HG02981 (cell line): Measurements from ENCODE around the gene RTTN.
"Not testable (repeated sequence)": the region's sequence is repeated elsewhere in the genome, so short reads cannot be mapped to it uniquely, and the experiment has no call there.

Experiments used
- ATAC-seq: cut with Tn5 transposase; IDR thresholded peaks from one replicate; pipeline ENCODE4 v1.9.1; 2021; ENCODE audit warnings: mild to moderate bottlenecking, moderate library complexity; ENCODE audit not compliant: unreplicated experiment

Gene RTTN

GRCh38 chr18:70205421-70206397 is at the start of gene RTTN:
Gene RTTN (minus strand): TSS chr18:70205687. CDS start chr18:70205658, 29 bp downstream.
- peak; percentile 96 for ATAC-seq

- ATAC-seq, result no peak
Measured at GRCh38 chr18:70250781-70251180, 45.3 kb upstream of the RTTN start.

DNA sequence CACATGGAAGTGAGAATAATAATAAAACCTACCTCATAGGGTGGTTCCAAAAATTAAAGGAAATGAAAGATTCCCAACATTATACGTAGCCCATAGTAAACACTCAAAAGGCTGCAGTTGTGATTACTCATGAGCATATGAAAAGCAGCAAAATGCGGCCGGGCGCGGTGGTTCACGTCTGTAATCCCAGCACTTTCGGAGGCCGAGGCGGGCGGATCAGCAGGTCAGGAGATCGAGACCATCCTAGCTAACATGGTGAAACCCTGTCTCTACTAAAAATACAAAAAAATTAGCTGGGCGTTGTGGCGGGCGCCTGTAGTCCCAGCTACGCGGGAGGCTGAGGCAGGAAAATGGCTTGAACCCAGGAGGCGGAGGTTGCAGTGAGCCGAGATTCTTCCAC is 44.4 kb upstream of the RTTN start:
- not testable (repeated sequence) for ATAC-seq

DNA sequence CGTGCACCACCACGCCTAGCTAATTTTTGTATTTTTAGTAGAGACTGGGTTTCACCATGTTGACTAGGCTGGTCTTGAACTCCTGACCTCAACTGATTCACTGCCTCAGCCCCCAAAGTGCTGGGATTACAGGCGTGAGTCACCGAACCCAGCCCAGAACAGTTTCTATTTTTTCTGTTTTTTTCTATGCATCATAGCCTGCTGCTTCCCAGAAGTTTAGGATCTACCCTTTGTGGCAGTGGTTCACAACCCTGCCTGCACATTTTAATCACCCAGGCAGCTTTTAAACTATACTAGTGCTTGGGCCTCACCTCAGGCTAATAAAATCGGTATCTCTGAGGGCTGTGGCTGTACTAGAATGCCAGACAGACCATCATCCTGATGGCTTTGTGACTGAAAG is 43.6 kb upstream of the RTTN start:
- no peak for ATAC-seq

DNA sequence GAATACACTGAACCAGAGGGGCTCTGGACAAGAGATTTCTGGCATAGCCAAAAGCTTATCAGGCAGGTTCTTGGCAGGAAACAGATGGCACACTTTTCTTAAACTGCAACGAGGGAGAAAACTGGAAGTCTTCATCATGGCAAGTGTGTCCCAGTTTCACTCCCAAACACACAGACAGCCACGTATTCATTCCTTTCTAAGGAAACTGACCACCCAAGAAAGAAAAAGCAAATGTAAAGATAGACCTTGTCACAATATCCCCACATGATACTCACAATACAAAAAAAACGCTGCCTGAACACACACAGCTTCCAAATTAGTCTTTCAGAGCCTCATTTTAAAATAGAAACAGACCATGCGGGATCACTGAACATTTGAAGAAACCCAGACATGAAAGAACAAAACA is 40.6 kb upstream of the RTTN start:
- ATAC-seq, result no peak

DNA sequence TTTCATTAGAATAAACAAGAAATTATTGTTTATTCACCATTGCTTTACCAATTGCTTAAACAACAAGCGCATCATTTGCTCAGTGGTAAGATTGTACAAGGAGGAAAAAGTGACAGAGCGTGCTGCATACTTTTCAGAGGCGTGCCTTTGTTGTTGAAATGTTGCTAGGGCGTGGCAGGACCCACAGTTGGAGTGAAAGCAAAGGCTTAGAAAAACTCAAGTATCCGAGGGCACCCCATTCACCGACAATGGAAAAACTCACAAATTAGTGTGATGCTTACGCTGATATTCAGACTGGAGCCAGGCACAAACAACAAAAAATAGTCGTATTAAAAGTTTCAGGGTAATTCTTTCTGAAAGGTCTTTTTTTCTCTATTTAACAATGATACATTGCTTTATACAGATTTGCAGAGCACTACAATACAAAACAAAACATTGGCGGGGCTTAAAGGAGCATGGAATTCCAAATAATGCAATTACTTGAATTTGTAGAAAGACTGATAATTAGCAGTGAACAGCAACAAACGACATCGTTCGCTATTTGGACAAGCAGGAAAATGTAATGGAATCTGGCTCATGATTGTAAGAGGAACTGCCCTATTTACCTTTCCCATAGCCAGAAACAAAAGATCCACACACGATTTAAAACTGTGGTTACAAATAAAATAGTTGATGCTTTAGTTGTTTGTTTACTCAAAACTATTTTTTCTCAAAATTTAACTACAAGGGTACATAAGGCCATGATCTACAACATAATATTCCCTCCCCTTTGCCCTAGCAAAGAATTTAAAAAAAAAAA is 37.8 kb upstream of the RTTN start:
- no peak for ATAC-seq

GRCh38 chr18:70236921-70237320 is 31.4 kb upstream of the RTTN start:
- not testable (repeated sequence) for ATAC-seq

- ATAC-seq, result no peak
Measured at GRCh38 chr18:70235478-70235877, 30.0 kb upstream of the RTTN start.

DNA sequence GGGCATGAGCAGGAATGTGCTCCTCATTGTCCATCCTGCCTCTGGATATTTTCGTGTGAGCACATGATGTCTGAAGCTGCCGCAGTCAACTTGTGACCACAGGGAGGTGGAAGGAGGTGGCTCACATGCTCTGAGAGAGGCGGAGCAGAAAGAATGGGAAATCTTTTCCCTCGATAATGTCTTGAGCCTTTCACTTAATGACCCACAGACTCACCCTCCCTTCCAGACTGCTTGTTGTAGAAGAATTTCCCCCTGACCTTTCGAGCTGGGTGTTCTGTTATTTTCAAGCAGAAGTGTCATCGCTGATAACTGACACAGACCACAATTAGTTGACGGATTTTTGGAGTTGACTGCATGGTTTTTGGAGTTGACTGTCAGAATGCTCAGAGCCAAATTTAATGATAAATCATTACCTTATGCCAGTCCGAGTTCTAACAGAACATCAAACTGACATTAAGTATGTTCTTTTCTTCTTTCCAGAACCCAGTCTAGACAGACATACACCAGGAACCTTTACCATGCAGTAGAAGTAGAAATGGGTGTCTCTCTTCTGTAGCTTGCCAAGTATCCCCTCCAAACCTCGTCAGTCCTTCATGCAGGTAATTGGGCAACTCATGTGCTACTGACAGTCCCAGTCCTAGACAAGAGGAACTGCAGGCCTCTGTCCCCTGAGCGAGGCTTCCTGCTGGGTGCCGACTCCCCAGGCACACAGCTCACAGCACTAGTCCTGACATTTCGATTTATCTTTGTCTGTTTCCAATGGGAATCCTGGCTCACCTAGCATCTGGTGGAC is 29.4 kb upstream of the RTTN start:
- ATAC-seq, result no peak

- no peak for ATAC-seq
Measured at GRCh38 chr18:70233974-70234373, 28.5 kb upstream of the RTTN start.

GRCh38 chr18:70232261-70232660 is 26.8 kb upstream of the RTTN start:
- ATAC-seq, result no peak

DNA sequence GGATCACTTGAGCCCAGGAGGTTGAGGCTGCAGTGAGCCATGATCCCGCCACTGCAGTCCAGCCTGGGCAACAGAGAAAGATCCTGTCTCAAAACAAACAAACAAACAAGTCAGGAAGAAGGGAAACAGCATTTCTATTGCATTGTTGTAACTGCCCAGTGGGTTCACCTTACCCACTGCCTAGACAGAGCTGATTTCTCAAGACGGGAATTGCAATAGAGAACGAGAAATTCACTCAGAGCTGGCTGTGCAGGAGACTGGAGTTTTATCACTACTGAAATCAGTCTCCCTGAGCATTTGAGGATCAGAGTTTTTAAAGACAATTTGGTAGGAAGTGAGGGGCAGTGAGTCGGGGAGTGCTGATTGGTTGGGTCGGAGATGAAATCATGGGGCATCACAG is 24.2 kb upstream of the RTTN start:
- ATAC-seq, result no peak

- ATAC-seq, result no peak
Measured at GRCh38 chr18:70228536-70228935, 23.0 kb upstream of the RTTN start.

DNA sequence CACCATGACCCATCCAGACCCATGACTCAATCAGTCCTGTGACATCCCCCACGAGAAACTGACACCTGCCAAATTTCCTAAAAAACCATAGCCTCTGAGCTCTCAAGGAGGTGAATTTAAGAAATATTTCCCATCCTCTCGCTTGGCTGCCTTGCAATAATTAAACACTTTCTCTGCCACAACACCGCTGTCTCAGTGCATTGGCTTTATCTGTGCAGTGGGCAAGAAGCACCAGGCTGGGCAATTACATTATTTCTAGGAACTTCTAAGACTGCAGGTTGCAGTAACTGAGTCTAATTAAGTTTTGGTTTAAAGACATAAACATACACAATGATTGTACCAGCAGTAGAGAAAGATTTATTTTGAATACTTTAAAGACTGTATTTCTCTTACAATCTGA is 22.0 kb upstream of the RTTN start:
- no peak for ATAC-seq

DNA sequence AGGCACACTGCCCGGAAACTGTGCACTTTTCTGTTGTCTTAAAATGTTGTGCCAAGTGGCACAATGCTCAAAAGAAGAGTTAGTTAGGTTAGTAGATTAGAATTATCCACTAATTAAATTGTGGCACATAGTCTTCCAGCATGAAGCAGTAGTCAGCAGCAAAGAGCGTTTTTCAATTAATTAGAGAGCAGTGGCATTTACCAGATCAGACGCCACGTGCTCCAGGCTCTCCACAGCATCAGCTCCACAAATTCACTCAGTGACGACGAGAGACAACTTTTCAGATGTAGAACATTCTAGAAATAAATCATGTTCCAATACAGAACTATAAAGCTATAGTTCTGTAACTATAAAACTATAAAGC is 16.4 kb upstream of the RTTN start:
- ATAC-seq, result no peak

DNA sequence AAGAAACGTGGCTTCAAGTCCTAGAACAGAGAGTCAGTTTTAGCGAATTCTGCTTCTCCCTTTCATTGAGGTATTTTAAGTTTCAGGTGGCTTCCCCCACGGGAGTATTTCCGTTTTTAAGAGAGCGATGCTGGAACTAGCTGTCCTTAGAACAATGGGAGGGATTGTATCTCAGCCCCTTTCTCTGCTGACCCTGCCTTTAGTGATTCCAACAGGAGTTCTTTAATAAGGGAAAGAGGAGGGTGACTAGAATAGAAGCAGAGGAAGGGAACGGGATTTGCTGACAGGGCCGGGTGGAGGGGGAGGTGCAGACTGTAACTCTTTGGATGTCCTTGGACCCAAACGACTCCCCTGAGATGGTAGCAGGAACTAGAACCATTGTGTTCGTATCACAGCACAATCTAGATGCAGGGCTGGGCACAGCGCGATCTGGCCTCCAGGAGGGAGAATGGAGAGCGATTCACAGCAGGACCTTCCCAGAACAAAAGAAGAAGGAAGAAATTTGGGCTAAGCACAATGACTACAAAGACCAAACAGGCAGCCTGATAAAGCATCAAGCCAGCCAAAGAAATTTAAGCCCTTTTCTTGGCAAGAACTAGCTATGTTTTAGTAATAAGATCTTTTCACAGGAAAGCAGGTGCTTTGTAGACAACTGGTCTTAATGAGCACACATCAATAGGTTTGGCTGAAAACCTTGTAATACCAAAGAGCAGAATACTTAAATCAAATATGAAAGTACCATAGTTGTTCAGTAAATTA is 15.8 kb upstream of the RTTN start:
- ATAC-seq, result no peak

GRCh38 chr18:70220628-70221027 is 15.1 kb upstream of the RTTN start:
- ATAC-seq, result no peak

DNA sequence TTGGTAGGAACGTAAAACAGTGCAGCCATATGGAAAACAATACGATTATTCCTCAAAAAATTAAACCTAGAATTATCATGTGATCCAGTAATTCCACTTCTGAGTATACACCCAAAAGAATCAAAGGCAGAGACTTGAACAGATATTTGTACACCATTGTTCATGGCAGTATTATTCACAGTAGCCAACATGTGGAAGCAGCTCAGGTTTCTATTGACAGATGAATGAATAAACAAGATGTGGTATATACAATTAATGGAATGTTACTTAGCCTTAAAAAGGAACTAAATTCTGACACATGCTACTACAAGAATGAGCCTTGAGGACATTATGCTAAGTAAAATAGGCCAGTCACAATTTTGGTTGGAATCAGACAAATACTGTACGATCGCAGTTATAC is 14.2 kb upstream of the RTTN start:
- ATAC-seq, result no peak

DNA sequence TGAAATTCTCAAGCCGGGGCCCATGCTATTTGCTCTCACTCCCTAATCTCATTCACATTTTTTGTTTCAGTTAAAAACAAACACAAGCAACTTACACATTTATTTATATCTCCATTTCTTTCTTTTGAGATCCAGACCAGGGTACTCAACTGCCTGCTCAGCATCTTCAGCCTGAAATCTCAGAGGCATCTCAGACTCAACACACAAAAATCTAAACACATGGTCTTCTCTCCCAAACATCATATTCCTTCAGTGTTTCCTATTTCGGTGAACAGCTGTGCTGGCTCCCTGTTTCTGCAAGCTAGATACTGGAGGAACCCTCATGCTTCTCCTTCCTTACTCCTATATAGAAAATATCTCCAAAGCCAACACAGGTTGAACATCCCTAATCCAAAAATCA is 11.3 kb upstream of the RTTN start:
- no peak for ATAC-seq

- ATAC-seq, result no peak
Measured at GRCh38 chr18:70207181-70207580, 1.7 kb upstream of the RTTN start.
